Measurements from ENCODE around the gene RCN2. TPM values are rescaled to one million over a fixed set of nuclear protein-coding genes. Genes with fewer than 3 reads are reported as not detected.
"Not testable (repeated sequence)": the region's sequence is repeated elsewhere in the genome, so short reads cannot be mapped to it uniquely, and the experiment has no call there.

RCN2 gene, protein sequence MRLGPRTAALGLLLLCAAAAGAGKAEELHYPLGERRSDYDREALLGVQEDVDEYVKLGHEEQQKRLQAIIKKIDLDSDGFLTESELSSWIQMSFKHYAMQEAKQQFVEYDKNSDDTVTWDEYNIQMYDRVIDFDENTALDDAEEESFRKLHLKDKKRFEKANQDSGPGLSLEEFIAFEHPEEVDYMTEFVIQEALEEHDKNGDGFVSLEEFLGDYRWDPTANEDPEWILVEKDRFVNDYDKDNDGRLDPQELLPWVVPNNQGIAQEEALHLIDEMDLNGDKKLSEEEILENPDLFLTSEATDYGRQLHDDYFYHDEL
- total RNA-seq = 10 to 100 TPM; 40.6 to 47.2 (median 46.2) TPM

DNA sequence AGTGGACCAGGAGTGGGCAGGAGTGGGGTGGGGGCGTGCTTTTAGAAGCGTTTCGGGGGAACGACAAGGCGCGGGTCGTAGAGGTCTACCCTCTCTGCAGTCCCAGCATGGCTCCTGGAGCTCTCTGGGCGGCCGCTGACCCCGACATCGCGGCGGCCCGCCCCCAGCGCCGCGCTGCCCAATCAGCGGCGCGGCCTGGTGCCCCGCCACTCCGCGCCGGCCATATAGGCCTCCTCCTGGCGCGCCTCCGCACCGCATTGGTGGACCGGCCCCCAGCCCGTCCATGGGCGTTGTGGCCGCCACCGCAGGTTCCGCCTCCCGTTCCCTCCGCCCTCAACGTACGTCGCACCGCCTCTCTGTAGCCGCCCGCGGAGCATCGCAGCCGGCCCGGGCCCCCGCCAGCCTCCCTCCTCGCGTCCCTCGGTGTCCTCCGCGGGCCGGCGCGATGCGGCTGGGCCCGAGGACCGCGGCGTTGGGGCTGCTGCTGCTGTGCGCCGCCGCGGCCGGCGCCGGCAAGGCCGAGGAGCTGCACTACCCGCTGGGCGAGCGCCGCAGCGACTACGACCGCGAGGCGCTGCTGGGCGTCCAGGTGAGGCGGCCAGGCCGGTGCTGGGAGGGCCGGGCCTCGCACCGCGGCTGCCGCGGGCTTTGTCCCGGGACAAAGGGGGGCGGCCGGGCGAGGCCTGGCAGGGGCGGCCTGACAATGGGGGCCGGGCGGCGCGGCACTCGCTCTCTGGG, at the start of gene RCN2:
TSS of gene RCN2 (plus strand) at position 353 of the 738 bp plus-strand sequence. CDS start at position 446, 93 bp downstream.
- Histone ChIP-seq H3K27ac (peak within 1 kb of the TSS; percentile 85 to 88), H3K27me3 (no peaks in the 10 kb centered on the region), H3K9me3 (no peaks in the 10 kb centered on the region), H3K4me1 (no peaks in the 10 kb centered on the region), H3K36me3 (no peaks in the 10 kb centered on the region), H3K4me3 (peak within 1 kb of the TSS; percentile 78 to 87 (median 81))
- intact Hi-C loops (cut with DNase I; ENCODE audit: low total_unique reads) = no loop called here
- DNase-seq (ENCODE audit: low spot score in 2 of 2) = peak; percentile 93 to 94
- peak in 2 of 3 donors; percentile 40 to 41 for TF ChIP-seq POLR2AphosphoS5 (IDR thresholded peaks at IDR 0.05)
- TF ChIP-seq, protein P1, sequence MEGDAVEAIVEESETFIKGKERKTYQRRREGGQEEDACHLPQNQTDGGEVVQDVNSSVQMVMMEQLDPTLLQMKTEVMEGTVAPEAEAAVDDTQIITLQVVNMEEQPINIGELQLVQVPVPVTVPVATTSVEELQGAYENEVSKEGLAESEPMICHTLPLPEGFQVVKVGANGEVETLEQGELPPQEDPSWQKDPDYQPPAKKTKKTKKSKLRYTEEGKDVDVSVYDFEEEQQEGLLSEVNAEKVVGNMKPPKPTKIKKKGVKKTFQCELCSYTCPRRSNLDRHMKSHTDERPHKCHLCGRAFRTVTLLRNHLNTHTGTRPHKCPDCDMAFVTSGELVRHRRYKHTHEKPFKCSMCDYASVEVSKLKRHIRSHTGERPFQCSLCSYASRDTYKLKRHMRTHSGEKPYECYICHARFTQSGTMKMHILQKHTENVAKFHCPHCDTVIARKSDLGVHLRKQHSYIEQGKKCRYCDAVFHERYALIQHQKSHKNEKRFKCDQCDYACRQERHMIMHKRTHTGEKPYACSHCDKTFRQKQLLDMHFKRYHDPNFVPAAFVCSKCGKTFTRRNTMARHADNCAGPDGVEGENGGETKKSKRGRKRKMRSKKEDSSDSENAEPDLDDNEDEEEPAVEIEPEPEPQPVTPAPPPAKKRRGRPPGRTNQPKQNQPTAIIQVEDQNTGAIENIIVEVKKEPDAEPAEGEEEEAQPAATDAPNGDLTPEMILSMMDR (IDR thresholded peaks at IDR 0.05) = no peak
- peak; percentile 60 for TF ChIP-seq POLR2A (IDR thresholded peaks at IDR 0.05)

DNA sequence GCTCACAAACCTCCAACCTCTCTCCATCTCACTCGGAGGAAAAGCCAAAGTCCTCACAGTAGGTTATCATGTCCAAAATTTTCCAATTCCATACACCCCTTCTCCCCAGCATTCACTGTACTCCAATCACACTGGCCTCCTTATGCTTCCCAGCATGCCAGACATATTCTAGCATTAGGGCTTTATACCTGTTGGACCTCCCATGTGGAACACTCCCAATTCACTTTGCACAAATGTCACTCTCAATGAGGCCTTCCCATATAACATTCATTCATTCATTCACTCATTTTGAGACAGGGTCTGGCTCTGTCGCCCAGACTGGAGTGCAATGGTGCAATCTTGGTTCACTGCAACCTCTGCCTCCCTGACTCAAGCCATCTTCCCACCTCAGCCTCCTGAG, 46.3 kb upstream of the RCN2 start:
- Histone ChIP-seq H3K27ac (no peak overlapping the region), H3K4me3 (no peak overlapping the region), H3K9me3 (no peaks in the 10 kb centered on the region), H3K36me3 (no peaks in the 10 kb centered on the region), H3K4me1 (no peaks in the 10 kb centered on the region), H3K27me3 (no peaks in the 10 kb centered on the region)
- intact Hi-C loops (cut with DNase I; ENCODE audit: low total_unique reads) = no loop called here
- no peak for DNase-seq (ENCODE audit: low spot score in 2 of 2)
- TF ChIP-seq, protein P1 (IDR thresholded peaks at IDR 0.05) = no peak
- TF ChIP-seq POLR2AphosphoS5 (IDR thresholded peaks at IDR 0.05) = no peak

GRCh38 chr15:76887280-76888141, 44.0 kb upstream of the RCN2 start:
- H3K4me1 ChIP-seq; H3K9me3 ChIP-seq; DNase-seq (ENCODE audit: low spot score in 2 of 2); H3K4me3 ChIP-seq; H3K36me3 ChIP-seq; H3K27me3 ChIP-seq; H3K27ac ChIP-seq; intact Hi-C loops (cut with DNase I; ENCODE audit: low total_unique reads): not testable (repeated sequence)

GRCh38 chr15:76892836-76893235, 38.7 kb upstream of the RCN2 start:
- H3K27me3 ChIP-seq; H3K4me3 ChIP-seq; H3K36me3 ChIP-seq; intact Hi-C loops (cut with DNase I; ENCODE audit: low total_unique reads); H3K27ac ChIP-seq; H3K9me3 ChIP-seq; H3K4me1 ChIP-seq; DNase-seq (ENCODE audit: low spot score in 2 of 2): not testable (repeated sequence)

DNA sequence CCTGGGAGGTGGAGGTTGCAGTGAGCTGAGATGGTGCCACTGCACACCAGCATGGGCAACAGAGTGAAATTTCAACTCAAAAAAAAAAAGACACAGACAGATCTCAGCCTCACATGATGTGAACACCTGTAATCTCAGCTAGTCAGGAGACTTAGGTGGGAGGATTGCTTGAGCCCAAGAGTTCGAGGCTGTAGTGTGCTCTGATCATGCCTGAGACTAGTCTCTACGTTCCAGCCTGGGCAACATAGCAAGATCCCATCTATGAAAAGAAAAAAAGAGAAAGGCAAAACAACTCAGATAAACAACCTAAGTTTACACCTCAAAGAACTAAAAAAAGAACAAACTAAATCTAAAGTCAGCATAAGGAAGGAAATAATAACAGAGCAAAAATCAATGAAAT, 37.4 kb upstream of the RCN2 start:
- intact Hi-C loops (cut with DNase I; ENCODE audit: low total_unique reads) = no loop called here
- Histone ChIP-seq H3K36me3 (no peaks in the 10 kb centered on the region), H3K27me3 (no peaks in the 10 kb centered on the region), H3K27ac (no peak overlapping the region), H3K4me3 (no peak overlapping the region), H3K4me1 (no peaks in the 10 kb centered on the region), H3K9me3 (no peaks in the 10 kb centered on the region)
- no peak for DNase-seq (ENCODE audit: low spot score in 2 of 2)
- TF ChIP-seq, protein P1 (IDR thresholded peaks at IDR 0.05) = no peak
- TF ChIP-seq POLR2A (IDR thresholded peaks at IDR 0.05) (no peak), POLR2AphosphoS5 (IDR thresholded peaks at IDR 0.05) (no peak)

All from breast epithelium (tissue), 4 donors.